SJSA1 (cell line): ENCODE data around the gene CNGA4. TPM values are rescaled to one million over a fixed set of nuclear protein-coding genes. Genes with fewer than 3 reads are reported as not detected.
"Not testable (repeated sequence)": the region's sequence is repeated elsewhere in the genome, so short reads cannot be mapped to it uniquely, and the experiment has no call there.

Experiments
- DNase-seq, 2 experiments: peaks; one replicate each; pipeline ENCODE4 v3.0.0-alpha.2; 2015 to 2020; ENCODE audit warnings: low spot score in 2 of 2, low read depth in 1 of 2
- H3K27ac ChIP-seq: fragments of 250-450 bp; sonication (Bioruptor Pico); 2 replicates; pipeline ENCODE4 v1.5.1; 2020; ENCODE audit warnings: mild to moderate bottlenecking, moderate library complexity
- H3K27me3 ChIP-seq: fragments of 250-450 bp; sonication (Bioruptor Pico); replicated peaks from 2 replicates; pipeline ENCODE4 v1.5.1; 2020; ENCODE audit warnings: mild to moderate bottlenecking, moderate library complexity
- H3K36me3 ChIP-seq: fragments of 250-450 bp; sonication (Bioruptor Pico); 2 replicates; pipeline ENCODE4 v1.5.1; 2020; ENCODE audit warnings: mild to moderate bottlenecking
- H3K4me1 ChIP-seq: fragments of 250-450 bp; sonication (Bioruptor Pico); replicated peaks from 2 replicates; pipeline ENCODE4 v1.6.1; 2021; ENCODE audit warnings: mild to moderate bottlenecking
- H3K4me3 ChIP-seq: fragments of 250-450 bp; sonication (Bioruptor Pico); 2 replicates; pipeline ENCODE4 v1.5.1; 2020; ENCODE audit warnings: mild to moderate bottlenecking
- H3K9me3 ChIP-seq: fragments of 250-450 bp; sonication (Bioruptor Pico); replicated peaks from 2 replicates; pipeline ENCODE4 v1.5.1; 2020; ENCODE audit warnings: mild to moderate bottlenecking
- total RNA-seq: library from RNA; depleted of rRNA; stranded (reverse); fragments of >200 nt; shearing (Covaris generic); gene quantifications from 2 replicates; pipeline ENCODE4 v1.2.3, GENCODE V29; 2014

The CNGA4 gene
- total RNA-seq, 1 experiment from 2014 or later = not detected

DNA sequence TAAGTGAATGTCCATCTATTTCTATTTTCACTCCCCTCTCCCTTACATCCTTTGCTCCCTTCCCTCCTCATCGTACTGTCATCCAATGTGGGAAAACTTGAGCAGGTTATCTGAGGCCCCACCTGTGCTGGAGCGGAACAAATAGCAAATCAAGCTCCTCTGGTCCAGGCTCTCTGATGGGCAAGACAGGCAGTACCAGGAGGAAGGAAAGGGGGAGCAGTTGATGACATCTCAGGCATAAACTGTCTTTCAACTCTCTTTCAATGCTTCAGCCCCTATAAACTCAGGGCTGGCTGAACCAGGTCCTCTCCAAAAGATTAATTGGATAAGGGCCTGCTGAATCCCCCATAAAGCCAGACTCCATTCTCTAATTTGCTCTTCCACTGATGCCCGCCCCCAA, 19.3 kb downstream of the CNGA4 start:
- no peak for DNase-seq
- H3K9me3 ChIP-seq = no peaks in the 10 kb centered on the region
- no peak overlapping the region for H3K27ac ChIP-seq
- no peaks in the 10 kb centered on the region for H3K27me3 ChIP-seq
- no peaks in the 10 kb centered on the region for H3K36me3 ChIP-seq
- H3K4me1 ChIP-seq = no peaks in the 10 kb centered on the region
- H3K4me3 ChIP-seq = no peak overlapping the region

DNA sequence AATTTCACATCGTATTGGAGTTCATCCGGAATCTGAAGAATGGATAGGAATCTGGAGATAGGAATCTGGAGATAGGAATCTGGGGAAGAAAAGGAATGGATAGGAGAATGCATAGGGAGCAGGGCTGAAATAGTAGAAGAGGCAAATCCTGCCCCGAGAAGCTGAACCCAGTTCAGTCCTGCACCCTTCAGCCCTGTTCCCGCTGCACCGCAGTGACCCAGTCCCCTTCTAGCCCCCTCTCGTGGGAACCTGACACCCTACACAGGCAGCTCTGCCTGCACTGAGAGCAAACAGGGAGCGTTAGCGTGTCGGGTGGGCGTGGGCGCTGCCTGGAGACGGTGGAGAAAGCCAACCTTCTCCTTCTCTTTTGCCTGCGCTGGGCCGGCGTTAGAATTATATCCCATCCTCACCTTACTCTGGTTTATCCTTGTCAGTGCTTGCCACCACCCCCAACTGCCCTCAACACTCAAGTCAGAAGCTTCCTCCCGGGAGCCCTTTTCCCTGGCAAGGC, 19.7 kb downstream of the CNGA4 start:
- Histone ChIP-seq H3K27ac (no peak overlapping the region), H3K4me3 (no peak overlapping the region), H3K9me3 (no peaks in the 10 kb centered on the region), H3K36me3 (no peaks in the 10 kb centered on the region), H3K4me1 (no peaks in the 10 kb centered on the region), H3K27me3 (no peaks in the 10 kb centered on the region)
- no peak for DNase-seq

DNA sequence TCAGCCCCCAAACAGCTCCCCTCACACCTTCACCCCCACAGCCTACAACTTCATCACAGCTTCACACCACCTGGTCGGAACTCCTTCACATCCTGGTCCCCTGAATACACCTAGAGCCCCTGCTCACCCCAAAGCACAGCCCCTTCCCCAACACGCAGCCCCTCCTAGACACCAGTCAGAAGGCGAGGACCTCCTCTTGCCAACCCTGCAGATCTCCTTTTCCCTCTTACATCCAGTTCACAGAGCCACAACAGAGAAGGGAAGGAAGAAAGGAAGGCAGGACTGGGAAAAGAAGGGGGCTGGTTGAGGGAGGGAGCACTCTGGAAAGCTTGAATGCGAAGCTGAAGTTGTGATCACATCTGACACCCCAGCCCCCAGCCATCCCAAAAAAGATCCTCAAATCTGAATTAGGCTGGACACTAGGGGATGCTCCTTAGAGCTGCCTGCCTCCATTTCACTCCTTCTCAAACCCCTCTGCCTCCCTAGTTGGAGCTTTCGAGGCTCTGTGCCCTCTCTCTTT, 21.4 kb downstream of the CNGA4 start:
- DNase-seq = no peak
- Histone ChIP-seq H3K27me3 (no peaks in the 10 kb centered on the region), H3K9me3 (no peaks in the 10 kb centered on the region), H3K27ac (no peak overlapping the region), H3K4me3 (no peak overlapping the region), H3K4me1 (no peaks in the 10 kb centered on the region), H3K36me3 (no peaks in the 10 kb centered on the region)

DNA sequence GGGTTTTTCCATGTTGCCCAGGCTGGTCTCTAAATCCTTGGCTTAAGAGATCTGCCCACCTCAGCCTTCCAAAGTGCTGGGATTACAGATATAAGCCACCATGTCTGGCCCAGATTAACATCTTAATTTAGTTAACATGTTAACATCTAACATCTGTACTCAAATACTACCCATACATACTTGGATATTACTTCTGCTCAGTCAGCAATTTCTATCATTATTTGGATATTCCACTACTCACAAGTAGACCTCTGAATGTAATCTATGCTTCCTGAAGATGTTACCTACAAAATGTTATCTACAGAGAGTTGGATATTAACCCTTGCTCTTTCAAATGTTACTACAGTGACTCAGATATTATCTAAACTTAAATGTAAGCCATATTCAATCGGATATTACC, 24.8 kb downstream of the CNGA4 start:
- Histone ChIP-seq H3K36me3 (no peaks in the 10 kb centered on the region), H3K4me3 (no peak overlapping the region), H3K4me1 (no peaks in the 10 kb centered on the region), H3K27ac (no peak overlapping the region), H3K9me3 (no peaks in the 10 kb centered on the region), H3K27me3 (no peaks in the 10 kb centered on the region)
- DNase-seq = no peak

DNA sequence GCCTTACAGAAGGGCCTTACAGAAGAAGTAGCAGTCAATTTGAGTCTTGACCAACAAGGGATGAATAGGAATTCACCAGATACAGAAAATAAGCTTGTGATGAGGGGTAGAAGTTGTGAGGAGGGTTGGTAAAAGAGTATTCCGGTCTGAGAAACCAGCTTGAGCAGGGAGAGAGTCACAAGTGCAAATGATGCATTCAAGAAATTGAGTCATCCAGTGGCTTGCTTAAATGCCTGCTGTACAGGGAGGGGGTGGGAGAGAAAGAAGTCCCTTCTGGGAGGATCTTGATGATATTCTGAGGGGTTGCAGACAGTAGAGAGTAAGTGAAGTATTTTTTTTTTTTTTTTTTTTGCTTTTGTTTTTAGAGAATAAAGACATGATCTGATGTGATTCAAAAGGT, 29.9 kb downstream of the CNGA4 start:
- no peak for DNase-seq
- no peaks in the 10 kb centered on the region for H3K9me3 ChIP-seq
- H3K4me1 ChIP-seq = no peaks in the 10 kb centered on the region
- no peaks in the 10 kb centered on the region for H3K36me3 ChIP-seq
- no peaks in the 10 kb centered on the region for H3K27me3 ChIP-seq
- no peak overlapping the region for H3K4me3 ChIP-seq
- no peak overlapping the region for H3K27ac ChIP-seq

DNA sequence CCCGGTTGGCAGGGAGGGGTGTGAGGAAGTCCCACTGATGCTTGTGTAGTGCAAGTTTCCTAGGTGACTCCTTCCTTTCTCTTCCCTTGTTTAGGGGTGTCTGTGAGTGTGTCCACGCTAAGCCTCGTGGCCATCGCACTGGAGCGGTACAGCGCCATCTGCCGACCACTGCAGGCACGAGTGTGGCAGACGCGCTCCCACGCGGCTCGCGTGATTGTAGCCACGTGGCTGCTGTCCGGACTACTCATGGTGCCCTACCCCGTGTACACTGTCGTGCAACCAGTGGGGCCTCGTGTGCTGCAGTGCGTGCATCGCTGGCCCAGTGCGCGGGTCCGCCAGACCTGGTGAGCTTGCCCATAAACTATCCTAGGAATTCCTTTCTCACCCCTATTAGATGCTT, 31.1 kb downstream of the CNGA4 start:
- Histone ChIP-seq H3K9me3 (no peaks in the 10 kb centered on the region), H3K4me1 (no peaks in the 10 kb centered on the region), H3K36me3 (no peaks in the 10 kb centered on the region), H3K27ac (no peak overlapping the region), H3K27me3 (no peaks in the 10 kb centered on the region), H3K4me3 (no peak overlapping the region)
- DNase-seq = no peak

DNA sequence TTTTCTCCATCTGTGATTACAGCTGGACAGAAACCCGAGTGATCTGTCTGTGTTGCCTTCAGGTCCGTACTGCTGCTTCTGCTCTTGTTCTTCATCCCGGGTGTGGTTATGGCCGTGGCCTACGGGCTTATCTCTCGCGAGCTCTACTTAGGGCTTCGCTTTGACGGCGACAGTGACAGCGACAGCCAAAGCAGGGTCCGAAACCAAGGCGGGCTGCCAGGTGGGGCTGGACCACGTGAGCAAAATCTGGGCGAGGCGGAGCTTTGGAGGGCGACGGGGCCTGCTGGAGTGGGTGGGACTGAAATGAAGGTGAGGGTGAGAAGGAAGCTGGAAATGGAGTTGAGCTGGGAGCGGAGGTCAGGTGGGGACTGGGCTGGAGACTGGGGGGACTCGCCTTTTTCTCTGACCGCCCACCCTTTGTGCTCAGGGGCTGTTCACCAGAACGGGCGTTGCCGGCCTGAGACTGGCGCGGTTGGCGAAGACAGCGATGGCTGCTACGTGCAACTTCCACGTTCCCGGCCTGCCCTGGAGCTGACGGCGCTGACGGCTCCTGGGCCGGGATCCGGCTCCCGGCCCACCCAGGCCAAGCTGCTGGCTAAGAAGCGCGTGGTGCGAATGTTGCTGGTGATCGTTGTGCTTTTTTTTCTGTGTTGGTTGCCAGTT, 31.8 kb downstream of the CNGA4 start:
- H3K27ac ChIP-seq = no peak overlapping the region
- DNase-seq = no peak
- no peaks in the 10 kb centered on the region for H3K27me3 ChIP-seq
- no peaks in the 10 kb centered on the region for H3K4me1 ChIP-seq
- no peak overlapping the region for H3K4me3 ChIP-seq
- H3K36me3 ChIP-seq = no peaks in the 10 kb centered on the region
- no peaks in the 10 kb centered on the region for H3K9me3 ChIP-seq

DNA sequence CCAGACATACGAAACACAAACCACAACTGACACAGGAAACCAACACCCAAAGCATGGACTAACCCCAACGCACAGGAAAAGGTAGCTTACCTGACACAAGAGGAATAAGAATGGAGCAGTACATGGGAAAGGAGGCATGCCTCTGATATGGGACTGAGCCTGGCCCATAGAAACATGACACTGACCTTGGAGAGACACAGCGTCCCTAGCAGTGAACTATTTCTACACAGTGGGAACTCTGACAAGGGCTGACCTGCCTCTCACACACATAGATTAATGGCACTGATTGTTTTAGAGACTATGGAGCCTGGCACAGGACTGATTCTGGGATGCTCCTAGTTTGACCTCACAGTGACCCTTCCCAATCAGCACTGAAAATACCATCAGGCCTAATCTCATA, 32.7 kb downstream of the CNGA4 start:
- Histone ChIP-seq H3K9me3 (no peaks in the 10 kb centered on the region), H3K4me3 (no peak overlapping the region), H3K27ac (no peak overlapping the region), H3K36me3 (no peaks in the 10 kb centered on the region), H3K27me3 (no peaks in the 10 kb centered on the region), H3K4me1 (no peaks in the 10 kb centered on the region)
- DNase-seq = no peak

DNA sequence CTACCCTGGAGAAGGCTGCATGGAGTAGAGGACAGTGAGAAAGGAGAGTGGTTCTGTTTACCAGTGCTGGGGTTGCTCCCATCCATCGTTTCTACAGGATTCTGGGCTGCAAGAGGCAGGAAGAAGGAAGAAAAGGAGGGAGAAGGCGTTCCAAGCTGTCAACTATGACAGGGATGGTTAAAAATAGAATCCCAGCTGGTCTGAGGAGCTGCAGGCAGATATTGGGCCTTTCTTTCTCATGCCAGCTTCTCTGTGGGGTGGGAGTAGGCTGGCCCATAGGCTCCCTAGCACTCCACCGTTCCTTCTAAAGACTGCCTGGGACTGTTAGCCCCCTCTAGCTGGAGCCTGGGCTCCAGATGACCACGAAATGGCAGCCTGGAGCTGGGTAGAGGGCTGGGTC, 34.3 kb downstream of the CNGA4 start:
- H3K36me3 ChIP-seq = no peaks in the 10 kb centered on the region
- H3K27me3 ChIP-seq = no peaks in the 10 kb centered on the region
- H3K4me3 ChIP-seq = no peak overlapping the region
- no peaks in the 10 kb centered on the region for H3K4me1 ChIP-seq
- DNase-seq = no peak
- no peak overlapping the region for H3K27ac ChIP-seq
- no peaks in the 10 kb centered on the region for H3K9me3 ChIP-seq

DNA sequence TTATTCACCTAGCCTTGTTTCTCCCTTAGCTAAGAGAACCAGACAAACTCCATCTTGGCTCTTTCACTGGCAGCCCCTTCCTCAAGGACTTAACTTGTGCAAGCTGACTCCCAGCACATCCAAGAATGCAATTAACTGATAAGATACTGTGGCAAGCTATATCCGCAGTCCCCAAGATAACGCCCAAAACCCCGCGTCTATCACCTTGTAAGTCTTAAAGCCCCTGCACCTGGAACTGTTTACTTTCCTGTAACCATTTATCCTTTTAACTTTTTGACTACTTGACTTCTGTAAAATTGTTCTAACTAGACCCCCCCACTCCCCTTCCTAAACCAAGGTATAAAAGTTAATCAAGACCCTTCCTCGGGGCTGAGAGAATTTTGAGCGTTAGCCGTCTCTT, 41.9 kb downstream of the CNGA4 start:
- H3K27me3 ChIP-seq, H3K4me1 ChIP-seq, H3K27ac ChIP-seq, H3K4me3 ChIP-seq, H3K36me3 ChIP-seq, H3K9me3 ChIP-seq, DNase-seq: not testable (repeated sequence)

DNA sequence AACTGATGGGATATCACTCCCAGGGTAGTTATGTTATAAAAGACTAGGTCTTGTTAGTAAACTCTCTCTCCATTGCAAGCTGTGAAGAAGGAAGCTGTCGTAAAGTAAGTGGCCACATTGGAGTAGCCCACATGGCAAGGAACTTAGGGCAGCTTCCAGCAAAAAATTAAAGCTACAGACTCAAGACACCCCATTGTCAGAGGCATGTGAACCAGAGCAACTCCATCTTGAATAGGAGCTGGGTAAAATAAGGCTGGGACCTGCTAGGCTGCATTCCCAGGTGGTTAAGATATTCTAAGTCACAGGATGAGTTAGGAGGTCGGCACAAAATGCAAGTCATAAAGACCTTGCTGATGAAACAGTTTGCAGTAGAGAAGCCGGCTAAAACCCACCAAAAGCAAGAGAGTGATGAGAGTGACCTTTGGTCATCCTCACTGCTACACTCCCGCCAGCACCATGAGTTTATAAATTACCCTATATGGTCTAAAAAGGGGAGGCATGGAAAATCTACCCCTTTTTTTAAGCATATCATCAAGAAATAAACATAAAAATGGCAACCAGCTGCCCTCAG, 44.6 kb downstream of the CNGA4 start:
- no peaks in the 10 kb centered on the region for H3K9me3 ChIP-seq
- no peaks in the 10 kb centered on the region for H3K4me1 ChIP-seq
- H3K27ac ChIP-seq = no peak overlapping the region
- H3K27me3 ChIP-seq = no peaks in the 10 kb centered on the region
- H3K4me3 ChIP-seq = no peak overlapping the region
- H3K36me3 ChIP-seq = no peaks in the 10 kb centered on the region
- no peak for DNase-seq

DNA sequence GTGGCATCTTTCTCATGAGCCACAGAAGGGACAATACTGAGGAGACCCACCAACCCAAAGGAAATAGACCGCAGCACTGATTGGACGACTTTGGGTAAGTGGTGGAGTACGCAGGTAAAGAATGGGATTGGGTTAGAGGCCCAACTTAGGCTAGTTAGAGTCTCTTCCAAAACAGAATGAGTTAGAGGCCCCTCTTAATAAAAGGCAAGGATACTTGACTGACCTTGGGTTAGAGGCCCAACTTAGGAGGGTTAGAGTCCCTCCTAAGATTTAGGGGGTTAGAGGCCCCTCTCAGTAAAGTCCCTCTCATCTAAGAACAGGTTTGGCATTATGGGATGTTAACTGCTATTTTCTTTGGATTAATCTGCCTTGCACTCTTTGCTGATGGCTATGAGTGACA, 45.4 kb downstream of the CNGA4 start:
- DNase-seq = no peak
- Histone ChIP-seq H3K27ac (no peak overlapping the region), H3K4me1 (no peaks in the 10 kb centered on the region), H3K36me3 (no peaks in the 10 kb centered on the region), H3K27me3 (no peaks in the 10 kb centered on the region), H3K9me3 (no peaks in the 10 kb centered on the region), H3K4me3 (no peak overlapping the region)

DNA sequence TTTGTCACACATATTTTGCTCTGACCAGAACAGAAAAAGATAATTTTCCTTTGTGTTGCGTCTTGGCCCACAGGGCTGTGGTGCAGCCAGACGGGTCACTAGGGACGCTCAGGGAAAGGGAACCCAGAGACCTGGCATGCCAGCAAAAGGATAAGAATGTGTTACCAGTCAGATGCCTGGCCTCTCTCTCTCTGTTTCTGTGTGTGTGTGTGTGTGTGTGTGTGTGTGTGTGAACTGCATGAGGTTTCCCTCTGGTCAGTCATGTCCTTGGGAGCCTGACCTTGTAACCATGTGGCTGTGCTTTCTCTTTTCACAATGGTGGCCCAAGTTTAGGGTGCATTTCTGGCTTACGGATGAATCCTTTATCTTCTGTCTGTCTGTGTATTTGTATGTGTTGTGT, 46.1 kb downstream of the CNGA4 start:
- Histone ChIP-seq H3K4me3 (no peak overlapping the region), H3K27ac (no peak overlapping the region), H3K27me3 (no peaks in the 10 kb centered on the region), H3K4me1 (no peaks in the 10 kb centered on the region), H3K36me3 (no peaks in the 10 kb centered on the region), H3K9me3 (no peaks in the 10 kb centered on the region)
- no peak for DNase-seq
